Panc1 (cell line): ENCODE data around the gene CYP4F22. TPM values are rescaled to one million over a fixed set of nuclear protein-coding genes. Genes with fewer than 3 reads are reported as not detected.

ENCODE experiments used
- ATAC-seq: fragments of 200-7000 bp; cut with Tn5 transposase; 2 replicates; pipeline ENCODE4 v1.9.1; 2020; ENCODE audit warnings: mild to moderate bottlenecking, moderate library complexity
- BruUV-seq: library from RNA; stranded (reverse); fragments of 400-500 nt; replicated peaks from 2 replicates; lab custom pipeline; 2021; lab: Mats Ljungman, UMichigan
- CTCF ChIA-PET: fragments of 300-600 bp; sonication (Branson Sonifier 250); formaldehyde crosslinking; loops from one replicate; lab custom pipeline; 2022; ENCODE audit warnings: antibody characterized with exemption; lab: Charles Lee
- POLR2A ChIA-PET: fragments of 300-600 bp; sonication (Branson Sonifier 250); formaldehyde crosslinking; loops from one replicate; lab custom pipeline; 2022; ENCODE audit warnings: antibody characterized with exemption; lab: Charles Lee
- DNase-seq: peaks from one replicate; pipeline ENCODE4 v3.0.0-alpha.2; 2010; ENCODE audit warnings: low read depth, low spot score
- H3K27ac ChIP-seq: 2 replicates; pipeline ENCODE4 v1.5.1; 2011; ENCODE audit warnings: mild to moderate bottlenecking, low read length, inconsistent platforms
- H3K27me3 ChIP-seq: fragments of 200-500 bp; sonication (Bioruptor generic); 2 replicates; pipeline ENCODE4 v1.6.0; 2014; ENCODE audit warnings: low read length, inconsistent platforms; ENCODE audit not compliant: control insufficient read depth, insufficient read depth
- H3K36me3 ChIP-seq: fragments of 200-500 bp; sonication (Bioruptor generic); 2 replicates; pipeline ENCODE4 v1.5.1; 2014; ENCODE audit warnings: inconsistent platforms, mild to moderate bottlenecking, low read length, moderate library complexity; ENCODE audit not compliant: control insufficient read depth, insufficient read depth
- H3K4me1 ChIP-seq: 2 replicates; pipeline ENCODE4 v1.5.1; 2011; ENCODE audit warnings: inconsistent platforms, mild to moderate bottlenecking, low read length, moderate library complexity; ENCODE audit not compliant: control insufficient read depth, insufficient read depth
- H3K4me3 ChIP-seq, 2 experiments: 2 replicates each; pipeline ENCODE4 v1.5.1; 2011 to 2012; ENCODE audit warnings: low read depth in 2 of 2, low read length in 2 of 2, mild to moderate bottlenecking in 2 of 2, inconsistent platforms in 1 of 2, moderate library complexity in 1 of 2
- H3K9me3 ChIP-seq: fragments of 200-500 bp; sonication (Bioruptor generic); 2 replicates; pipeline ENCODE4 v1.5.1; 2014; ENCODE audit warnings: low read depth, mild to moderate bottlenecking, inconsistent platforms, low read length, moderate library complexity; ENCODE audit not compliant: control insufficient read depth, insufficient read depth
- CTCF ChIP-seq: fragments of 450-650 bp; IDR thresholded peaks from 2 replicates; pipeline ENCODE4 v1.5.1; 2017; ENCODE audit warnings: mild to moderate bottlenecking
- POLR2AphosphoS5 ChIP-seq: IDR thresholded peaks from 2 replicates; pipeline ENCODE4 v1.6.1; 2012; ENCODE audit warnings: mild to moderate bottlenecking, low read depth, low read length, moderate library complexity
- SIN3A ChIP-seq: IDR thresholded peaks from 2 replicates; pipeline ENCODE4 v1.6.1; 2012; ENCODE audit warnings: low read depth, mild to moderate bottlenecking, low read length, moderate library complexity, borderline replicate concordance; ENCODE audit not compliant: insufficient read depth
- TCF7L2 ChIP-seq: IDR thresholded peaks from 2 replicates; pipeline ENCODE4 v1.6.1; 2011; ENCODE audit warnings: mild to moderate bottlenecking, low read depth, low read length, inconsistent platforms
- in situ Hi-C: cut with HindIII; loops from 2 replicates; pipeline ENCODE4 v1.10.0; 2016; ENCODE audit warnings: low sequenced_read_pairs, low pct_unique_long_range_greater_than_20kb
- intact Hi-C: fragments of 100-400 bp; cut with micrococcal nuclease; formaldehyde crosslinking; loops from one replicate; pipeline ENCODE4 v1.10.0; 2022; ENCODE audit not compliant: unreplicated experiment
- total RNA-seq: library from RNA; stranded (reverse); gene quantifications from one replicate; pipeline ENCODE4 v1.2.1, GENCODE V29; 2021; ENCODE audit not compliant: unreplicated experiment
- TF ChIP-seq, protein P1 (sequence below), 2 experiments: IDR thresholded peaks; 2 replicates each; pipeline ENCODE4 v1.6.1; 2011 to 2012; ENCODE audit warnings: low read depth in 2 of 2, control low read depth in 1 of 2, low read length in 1 of 2, mild to moderate bottlenecking in 1 of 2, moderate library complexity in 1 of 2; ENCODE audit not compliant: insufficient read depth in 1 of 2

CYP4F22 gene
- total RNA-seq, 1 experiment from 2014 or later = 0.21 TPM

DNA sequence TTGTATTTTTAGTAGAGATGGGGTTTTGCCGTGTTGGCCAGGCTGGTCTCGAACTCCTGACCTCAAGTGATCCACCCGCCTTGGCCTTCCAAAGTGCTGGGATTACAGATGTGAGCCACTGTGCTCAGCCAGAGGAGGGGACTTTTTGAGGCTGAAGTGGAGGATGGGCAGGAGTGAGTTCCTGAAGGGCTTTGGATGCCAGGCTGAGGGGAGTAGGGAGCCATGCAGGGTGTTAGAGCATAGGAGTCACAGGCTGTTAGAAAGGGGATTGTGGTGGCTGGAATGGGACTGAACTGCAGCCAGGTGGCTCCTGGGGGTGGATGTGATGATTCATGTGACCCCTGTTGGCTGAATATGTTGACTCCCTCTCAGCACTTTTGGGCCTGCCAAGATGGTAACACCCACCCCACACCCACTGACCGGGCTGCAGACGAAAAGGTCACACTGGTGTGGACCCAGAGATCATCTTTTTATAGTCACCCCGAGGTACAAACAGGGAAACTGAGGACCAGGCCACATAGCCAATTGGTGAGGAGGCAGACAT lies 11.2 kb downstream of the CYP4F22 start:
- BruUV-seq = no TSS peak
- H3K4me1 ChIP-seq = no peaks in the 10 kb centered on the region
- intact Hi-C loops (no loop called here), in situ Hi-C loops (no loop called here)
- H3K27ac ChIP-seq = no peak overlapping the region
- ChIA-PET POLR2A (no interaction called here), CTCF (interaction anchor here (0.6 kb wide), 1 partner anchor 100 kb away, joined by 3 read pairs; no protein-coding TSS in a partner anchor)
- no peak overlapping the region for H3K4me3 ChIP-seq
- ATAC-seq (no peak), DNase-seq (no peak)
- TF ChIP-seq, protein P1, sequence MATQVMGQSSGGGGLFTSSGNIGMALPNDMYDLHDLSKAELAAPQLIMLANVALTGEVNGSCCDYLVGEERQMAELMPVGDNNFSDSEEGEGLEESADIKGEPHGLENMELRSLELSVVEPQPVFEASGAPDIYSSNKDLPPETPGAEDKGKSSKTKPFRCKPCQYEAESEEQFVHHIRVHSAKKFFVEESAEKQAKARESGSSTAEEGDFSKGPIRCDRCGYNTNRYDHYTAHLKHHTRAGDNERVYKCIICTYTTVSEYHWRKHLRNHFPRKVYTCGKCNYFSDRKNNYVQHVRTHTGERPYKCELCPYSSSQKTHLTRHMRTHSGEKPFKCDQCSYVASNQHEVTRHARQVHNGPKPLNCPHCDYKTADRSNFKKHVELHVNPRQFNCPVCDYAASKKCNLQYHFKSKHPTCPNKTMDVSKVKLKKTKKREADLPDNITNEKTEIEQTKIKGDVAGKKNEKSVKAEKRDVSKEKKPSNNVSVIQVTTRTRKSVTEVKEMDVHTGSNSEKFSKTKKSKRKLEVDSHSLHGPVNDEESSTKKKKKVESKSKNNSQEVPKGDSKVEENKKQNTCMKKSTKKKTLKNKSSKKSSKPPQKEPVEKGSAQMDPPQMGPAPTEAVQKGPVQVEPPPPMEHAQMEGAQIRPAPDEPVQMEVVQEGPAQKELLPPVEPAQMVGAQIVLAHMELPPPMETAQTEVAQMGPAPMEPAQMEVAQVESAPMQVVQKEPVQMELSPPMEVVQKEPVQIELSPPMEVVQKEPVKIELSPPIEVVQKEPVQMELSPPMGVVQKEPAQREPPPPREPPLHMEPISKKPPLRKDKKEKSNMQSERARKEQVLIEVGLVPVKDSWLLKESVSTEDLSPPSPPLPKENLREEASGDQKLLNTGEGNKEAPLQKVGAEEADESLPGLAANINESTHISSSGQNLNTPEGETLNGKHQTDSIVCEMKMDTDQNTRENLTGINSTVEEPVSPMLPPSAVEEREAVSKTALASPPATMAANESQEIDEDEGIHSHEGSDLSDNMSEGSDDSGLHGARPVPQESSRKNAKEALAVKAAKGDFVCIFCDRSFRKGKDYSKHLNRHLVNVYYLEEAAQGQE (IDR thresholded peaks at IDR 0.05; ENCODE audit: insufficient read depth in 1 of 2, low read depth in 2 of 2, low read length in 1 of 2) = no peak
- no peak for TF ChIP-seq SIN3A
- no peak for TF ChIP-seq TCF7L2
- no peak for TF ChIP-seq POLR2AphosphoS5
- H3K27me3 ChIP-seq = no peaks in the 10 kb centered on the region
- H3K9me3 ChIP-seq = no peaks in the 10 kb centered on the region
- no peaks in the 10 kb centered on the region for H3K36me3 ChIP-seq

GRCh38 chr19:15524781-15525180 lies 16.5 kb downstream of the CYP4F22 start:
- no peak for TF ChIP-seq POLR2AphosphoS5
- TF ChIP-seq, protein P1 (IDR thresholded peaks at IDR 0.05; ENCODE audit: insufficient read depth in 1 of 2, low read depth in 2 of 2, low read length in 1 of 2) = no peak
- no peak for TF ChIP-seq TCF7L2
- no peak for TF ChIP-seq CTCF
- no peak for TF ChIP-seq SIN3A
- intact Hi-C loops = no loop called here
- Histone ChIP-seq H3K27me3 (no peaks in the 10 kb centered on the region), H3K9me3 (no peaks in the 10 kb centered on the region), H3K27ac (no peak overlapping the region), H3K4me1 (no peaks in the 10 kb centered on the region), H3K4me3 (no peak overlapping the region), H3K36me3 (no peaks in the 10 kb centered on the region)
- ATAC-seq (no peak), DNase-seq (no peak)
- ChIA-PET CTCF (interaction anchor here (0.6 kb wide), 1 partner anchor 738 kb away, joined by 11 read pairs; no protein-coding TSS in a partner anchor), POLR2A (no interaction called here)
- BruUV-seq = no TSS peak
- in situ Hi-C loops = no loop called here
